Activated naive CD4-positive, alpha-beta T cell treated with anti-CD3 and anti-CD28 coated beads, Interleukin-2, amount 50 U/mL, for 72 hours (primary cell): ENCODE results near the gene DUSP28. TPM values are rescaled to one million over a fixed set of nuclear protein-coding genes. Genes with fewer than 3 reads are reported as not detected.

Experiments
- ATAC-seq, 2 donors: fragments of 150-1000 bp; cut with Tn5 transposase; 2 replicates each; pipeline ENCODE4 v1.10.0; 2021; ENCODE audit warnings: mild to moderate bottlenecking in 2 of 2, moderate library complexity in 2 of 2
- DNase-seq, 2 donors: peaks; one replicate each; pipeline ENCODE4 v3.0.0; 2021 to 2022; ENCODE audit warnings: low spot score in 2 of 2
- H3K27ac Mint-ChIP-seq, 2 donors: one replicate each; pipeline ENCODE4 v1.8.0; 2022; ENCODE audit warnings: mild to moderate bottlenecking in 2 of 2, mixed read lengths in 2 of 2
- H3K36me3 Mint-ChIP-seq, 2 donors: one replicate each; pipeline ENCODE4 v1.8.0; 2022; ENCODE audit warnings: mixed read lengths in 2 of 2
- H3K9me3 Mint-ChIP-seq, 2 donors: one replicate each; pipeline ENCODE4 v1.8.0; 2022; ENCODE audit warnings: mixed read lengths in 2 of 2
- total RNA-seq, 2 donors: library from RNA; stranded (reverse); gene quantifications; one replicate each; pipeline ENCODE4 v1.2.3, GENCODE V29; 2022

The DUSP28 gene
- total RNA-seq, 2 donors from 2014 or later: 3.8 to 5.4 TPM

DNA sequence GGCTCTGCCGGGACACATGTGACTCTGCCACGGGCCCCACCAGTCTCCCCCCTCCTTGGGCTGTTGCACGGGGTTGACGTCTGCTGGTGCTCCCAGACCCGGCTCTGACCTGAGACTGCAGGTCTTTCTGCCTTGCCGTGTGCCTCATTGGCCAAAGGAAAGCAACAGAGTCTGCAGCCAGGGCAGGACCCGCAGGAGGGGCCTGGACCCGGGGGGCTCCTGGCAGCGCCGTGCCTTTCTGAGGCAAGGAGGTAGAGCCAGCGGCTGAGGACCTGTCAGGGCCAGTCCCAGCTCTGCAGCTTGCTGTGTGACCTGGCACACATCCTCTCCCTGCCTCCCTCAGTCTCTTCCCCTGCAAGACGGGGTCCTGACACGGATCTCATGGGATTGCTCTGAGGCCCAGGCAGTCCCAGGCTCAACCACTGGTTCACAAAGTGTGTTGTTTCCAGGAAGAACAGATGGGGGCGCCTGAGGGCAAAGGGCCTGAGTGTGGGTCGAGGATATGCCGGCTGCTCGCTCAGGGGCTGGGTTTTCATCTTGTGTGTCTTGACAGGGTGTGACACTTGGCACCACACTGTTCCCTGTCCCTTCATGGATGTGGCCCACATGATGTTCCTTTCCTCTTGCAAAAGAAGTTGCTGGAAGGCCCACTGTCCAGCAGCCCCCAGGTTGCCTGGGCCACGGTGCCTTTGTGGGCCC is 35.4 kb downstream of the DUSP28 start:
- no peak overlapping the region for H3K27ac Mint-ChIP-seq
- no peaks in the 10 kb centered on the region for H3K36me3 Mint-ChIP-seq
- DNase-seq (peak in 1 of 2 donors; percentile 61), ATAC-seq (peak; percentile 14 to 72)
- no peaks in the 10 kb centered on the region for H3K9me3 Mint-ChIP-seq

DNA sequence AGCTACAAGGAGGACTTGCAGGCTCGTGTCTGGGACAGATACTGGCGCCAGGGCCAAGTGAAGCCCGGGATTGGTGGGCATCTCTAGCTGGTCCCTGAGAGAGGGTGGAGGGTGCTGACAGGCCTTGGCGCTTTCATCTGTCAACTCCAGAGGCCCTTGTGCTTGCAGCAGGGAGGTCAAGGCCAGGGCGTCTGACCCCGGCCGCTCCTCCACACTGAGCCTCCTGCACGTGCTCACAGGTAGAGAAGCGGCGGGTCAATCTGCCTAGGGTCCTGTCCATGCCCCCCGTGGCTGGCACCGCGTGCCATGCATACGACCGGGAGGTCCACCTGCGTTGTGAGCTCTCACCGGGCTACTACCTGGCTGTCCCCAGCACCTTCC is 35.9 kb downstream of the DUSP28 start:
- no peak overlapping the region for H3K27ac Mint-ChIP-seq
- no peaks in the 10 kb centered on the region for H3K36me3 Mint-ChIP-seq
- no peaks in the 10 kb centered on the region for H3K9me3 Mint-ChIP-seq
- DNase-seq (no peak), ATAC-seq (peak in 1 of 2 donors; percentile 7)

DNA sequence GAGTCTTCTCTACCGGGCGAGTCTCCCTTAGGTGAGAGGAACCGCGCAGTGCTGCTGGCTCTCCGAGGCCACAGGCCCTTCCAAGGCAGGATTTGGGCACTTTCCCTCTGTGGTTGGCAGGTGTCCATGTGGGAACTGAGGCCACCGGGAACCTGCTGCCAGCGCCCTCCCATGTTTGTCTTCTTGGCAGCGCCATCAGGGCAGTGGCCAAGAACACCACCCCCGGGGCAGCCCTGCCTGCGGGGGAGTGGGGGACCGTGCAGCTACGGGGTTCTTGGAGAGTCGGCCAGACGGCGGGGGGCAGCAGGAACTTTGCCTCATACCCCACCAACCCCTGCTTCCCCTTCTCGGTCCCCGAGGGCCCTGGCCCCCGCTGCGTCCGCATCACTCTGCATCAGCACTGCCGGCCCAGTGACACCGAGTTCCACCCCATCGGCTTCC is 36.4 kb downstream of the DUSP28 start:
- ATAC-seq (no peak), DNase-seq (no peak)
- Mint-ChIP-seq H3K9me3 (no peaks in the 10 kb centered on the region), H3K36me3 (no peaks in the 10 kb centered on the region), H3K27ac (no peak overlapping the region)

DNA sequence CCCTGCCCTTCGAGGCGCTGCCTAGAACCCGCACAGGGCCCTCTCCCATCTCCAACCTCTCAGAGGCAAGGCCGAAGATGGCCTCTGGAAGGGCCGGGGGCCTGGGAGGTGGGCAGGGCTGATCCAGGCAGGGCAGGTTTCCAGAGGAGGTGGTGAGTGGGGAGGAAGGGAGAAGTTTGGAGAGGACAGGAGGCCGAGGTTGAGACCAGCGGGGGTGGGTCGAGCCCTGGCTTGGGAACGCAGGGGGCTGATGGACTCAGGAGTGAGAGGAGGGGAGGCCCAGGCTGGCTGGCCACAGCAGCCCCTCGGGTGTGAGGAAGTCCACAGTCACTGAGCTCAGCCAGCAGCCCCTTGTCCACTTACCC is 36.9 kb downstream of the DUSP28 start:
- Mint-ChIP-seq H3K9me3 (no peaks in the 10 kb centered on the region), H3K27ac (no peak overlapping the region), H3K36me3 (no peaks in the 10 kb centered on the region)
- DNase-seq: no peak
- no peak for ATAC-seq

DNA sequence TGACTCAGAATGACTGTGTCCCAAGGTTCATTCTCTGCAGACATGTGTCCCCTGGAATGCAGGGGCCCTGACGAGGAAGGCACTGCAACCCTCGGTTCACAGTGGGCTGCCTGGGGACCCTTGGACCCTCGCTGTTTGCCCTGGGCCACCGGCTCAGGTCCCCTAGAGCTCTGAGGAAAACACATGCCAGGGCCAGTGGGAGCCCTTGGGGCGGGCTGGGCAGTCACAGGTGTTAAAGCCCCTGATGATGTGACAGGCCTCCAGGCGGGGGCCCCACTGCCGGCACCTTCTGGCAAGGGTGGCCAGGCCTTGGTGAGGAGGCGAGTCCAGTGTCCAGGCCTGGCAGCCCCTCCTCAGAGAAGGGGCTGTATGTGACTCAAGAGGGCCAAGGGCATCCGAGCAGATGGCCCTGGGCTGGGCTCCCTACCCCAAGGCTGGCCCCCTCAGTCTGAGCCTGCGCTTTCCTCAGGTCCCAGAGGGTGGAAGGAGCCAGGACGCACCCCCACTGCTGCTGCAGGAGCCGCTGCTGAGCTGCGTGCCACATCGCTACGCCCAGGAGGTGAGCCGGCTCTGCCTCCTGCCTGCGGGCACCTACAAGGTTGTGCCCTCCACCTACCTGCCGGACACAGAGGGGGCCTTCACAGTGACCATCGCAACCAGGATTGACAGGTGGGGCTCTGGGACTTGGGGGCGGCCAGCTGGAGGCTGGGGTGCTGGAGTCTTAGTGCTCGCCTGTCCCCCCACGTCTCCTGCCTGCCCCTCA is 37.4 kb downstream of the DUSP28 start:
- Mint-ChIP-seq H3K36me3 (no peaks in the 10 kb centered on the region), H3K9me3 (no peaks in the 10 kb centered on the region), H3K27ac (no peak overlapping the region)
- ATAC-seq (no peak), DNase-seq (no peak)

DNA sequence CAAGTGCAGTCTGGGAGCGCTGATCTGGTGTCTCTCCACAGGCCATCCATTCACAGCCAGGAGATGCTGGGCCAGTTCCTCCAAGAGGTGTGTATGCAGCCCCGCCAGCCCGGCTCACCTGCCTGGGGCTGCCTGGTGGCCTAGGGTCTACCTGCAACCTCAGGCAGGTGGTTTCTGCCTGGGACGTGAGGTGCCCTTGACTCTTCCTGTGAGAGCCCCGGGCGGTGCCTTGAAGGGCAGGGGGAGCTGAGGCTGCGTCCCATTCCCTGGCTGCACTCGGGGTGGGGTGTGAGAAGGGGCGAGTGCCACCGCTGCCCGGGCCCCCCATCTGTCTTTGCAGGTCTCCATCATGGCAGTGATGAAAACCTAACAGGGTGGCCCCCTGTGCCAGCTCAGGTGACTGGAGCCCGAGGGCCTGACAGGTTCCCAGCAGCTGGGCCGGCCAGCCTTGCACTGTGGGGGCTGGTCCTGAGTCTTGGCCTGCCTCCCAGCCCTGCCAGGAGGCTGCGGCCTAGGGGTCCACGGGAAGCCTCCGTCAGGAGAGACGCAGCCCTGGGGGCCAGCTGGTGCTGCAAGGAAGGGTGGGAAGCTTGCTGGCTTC is 38.3 kb downstream of the DUSP28 start:
- H3K9me3 Mint-ChIP-seq: no peaks in the 10 kb centered on the region
- DNase-seq (no peak), ATAC-seq (no peak)
- H3K27ac Mint-ChIP-seq: peak overlapping the region in 1 of 2 donors; percentile 86
- H3K36me3 Mint-ChIP-seq: no peaks in the 10 kb centered on the region

DNA sequence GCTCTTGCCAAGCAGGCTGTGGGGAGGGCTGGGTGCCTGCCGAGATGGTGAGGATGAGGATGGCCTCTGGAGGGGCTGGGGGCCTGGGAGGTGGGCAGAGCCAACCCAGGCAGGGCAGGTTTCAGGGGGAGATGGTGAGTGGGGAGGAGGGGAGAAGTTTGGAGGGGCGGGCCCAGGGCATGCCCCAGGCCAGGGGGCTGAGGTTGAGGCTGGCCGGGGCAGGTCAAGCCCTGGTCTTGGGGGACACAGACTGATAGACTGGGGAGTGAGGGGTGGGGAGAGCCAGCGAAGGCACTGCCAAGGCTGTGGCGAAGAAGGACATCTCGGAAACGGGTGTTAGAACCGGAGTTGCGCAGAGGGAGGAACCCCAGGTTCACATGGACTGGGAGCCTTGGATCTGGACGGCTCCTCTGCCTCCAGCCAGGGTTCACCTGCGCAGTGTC is 39.0 kb downstream of the DUSP28 start:
- Mint-ChIP-seq H3K36me3 (no peaks in the 10 kb centered on the region), H3K27ac (peak overlapping the region; percentile 86 to 89), H3K9me3 (no peaks in the 10 kb centered on the region)
- DNase-seq (no peak), ATAC-seq (no peak)

DNA sequence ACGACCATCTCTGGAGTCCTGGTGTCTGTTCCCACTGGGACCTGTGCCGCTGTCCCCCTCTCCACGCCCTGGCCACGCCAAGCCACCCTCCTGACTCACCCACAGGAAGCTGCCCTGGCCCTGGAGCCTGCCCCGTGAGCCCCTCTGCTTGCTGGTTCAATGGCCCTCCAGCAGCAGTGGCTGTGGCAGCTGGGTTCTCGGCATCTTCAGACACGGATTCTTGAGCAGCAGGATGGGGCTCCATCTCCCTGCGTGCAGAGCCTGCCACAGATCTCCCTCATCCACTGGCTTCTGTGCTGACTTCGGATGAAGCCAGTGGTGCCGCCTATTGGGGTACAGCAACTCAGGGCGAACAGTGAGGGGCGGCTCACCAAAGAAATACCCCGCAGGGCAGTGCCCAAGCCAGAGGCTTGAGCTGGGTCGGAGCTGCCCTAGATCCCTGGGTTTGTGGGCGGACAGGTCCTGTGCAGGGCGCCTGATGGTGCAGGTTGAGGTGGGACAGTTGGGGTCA is 40.3 kb downstream of the DUSP28 start:
- H3K27ac Mint-ChIP-seq: peak overlapping the region in 1 of 2 donors; percentile 86

DNA sequence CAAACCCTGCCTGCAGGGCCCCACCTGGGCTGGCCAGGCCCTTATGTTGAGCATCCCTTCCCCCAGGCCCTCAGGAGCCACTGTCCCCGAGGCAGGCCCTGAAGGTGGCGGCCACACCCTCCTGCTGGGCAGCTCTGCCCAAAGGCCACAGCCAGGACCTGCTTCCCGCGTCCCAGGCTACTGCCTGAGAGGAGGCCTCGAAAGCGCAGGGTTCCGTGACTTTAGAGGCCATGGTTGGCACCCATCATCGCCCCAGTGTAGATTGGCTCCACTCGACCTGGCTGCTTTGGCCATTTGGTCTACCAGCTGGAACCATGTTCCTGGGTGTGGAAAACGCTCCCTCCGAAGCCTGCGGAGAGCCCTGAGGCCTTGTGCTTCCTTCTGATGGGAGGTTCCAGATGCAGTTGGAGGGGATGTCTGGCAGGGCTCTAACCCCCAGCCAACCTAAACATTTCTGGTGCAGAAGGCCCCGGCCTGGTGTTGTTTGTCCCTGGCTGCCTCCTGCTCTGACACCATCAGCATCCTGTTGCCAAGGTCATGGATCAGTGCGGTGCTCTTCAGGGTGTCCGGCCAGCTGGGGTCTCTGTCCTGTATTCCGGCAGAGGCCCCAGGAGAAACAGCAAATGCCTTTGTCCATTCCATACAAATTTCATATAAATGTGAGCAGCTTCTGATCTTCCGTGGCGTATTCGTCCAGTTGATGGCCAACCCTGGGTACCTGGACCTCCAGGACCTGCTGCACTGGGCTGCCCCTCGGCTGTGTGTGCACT is 41.1 kb downstream of the DUSP28 start:
- ATAC-seq: no peak
- Mint-ChIP-seq H3K27ac (peak overlapping the region in 1 of 2 donors; percentile 74), H3K9me3 (no peaks in the 10 kb centered on the region), H3K36me3 (no peaks in the 10 kb centered on the region)
- no peak for DNase-seq

More for the DNA sequence above, 40.3 kb downstream of the DUSP28 start:
- Mint-ChIP-seq H3K9me3 (no peaks in the 10 kb centered on the region), H3K36me3 (no peaks in the 10 kb centered on the region)
- no peak for DNase-seq
- no peak for ATAC-seq

DNA sequence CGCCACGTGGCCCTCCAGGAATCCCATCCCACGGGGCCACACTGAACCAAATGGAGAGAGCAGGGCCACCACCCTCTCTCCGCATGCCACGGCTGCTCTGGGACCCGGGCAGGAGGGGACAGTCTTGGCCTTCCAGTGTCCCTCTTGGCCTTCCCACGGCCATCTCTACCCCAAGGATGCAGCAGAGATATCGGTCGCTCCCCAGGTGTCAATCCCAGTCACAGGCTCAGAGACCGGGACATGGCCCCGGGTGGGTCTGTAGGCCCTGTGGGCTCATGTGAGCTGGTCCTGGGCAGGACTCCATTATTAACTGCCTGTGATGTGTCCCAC is 41.6 kb downstream of the DUSP28 start:
- peak overlapping the region in 1 of 2 donors; percentile 74 for H3K27ac Mint-ChIP-seq

DNA sequence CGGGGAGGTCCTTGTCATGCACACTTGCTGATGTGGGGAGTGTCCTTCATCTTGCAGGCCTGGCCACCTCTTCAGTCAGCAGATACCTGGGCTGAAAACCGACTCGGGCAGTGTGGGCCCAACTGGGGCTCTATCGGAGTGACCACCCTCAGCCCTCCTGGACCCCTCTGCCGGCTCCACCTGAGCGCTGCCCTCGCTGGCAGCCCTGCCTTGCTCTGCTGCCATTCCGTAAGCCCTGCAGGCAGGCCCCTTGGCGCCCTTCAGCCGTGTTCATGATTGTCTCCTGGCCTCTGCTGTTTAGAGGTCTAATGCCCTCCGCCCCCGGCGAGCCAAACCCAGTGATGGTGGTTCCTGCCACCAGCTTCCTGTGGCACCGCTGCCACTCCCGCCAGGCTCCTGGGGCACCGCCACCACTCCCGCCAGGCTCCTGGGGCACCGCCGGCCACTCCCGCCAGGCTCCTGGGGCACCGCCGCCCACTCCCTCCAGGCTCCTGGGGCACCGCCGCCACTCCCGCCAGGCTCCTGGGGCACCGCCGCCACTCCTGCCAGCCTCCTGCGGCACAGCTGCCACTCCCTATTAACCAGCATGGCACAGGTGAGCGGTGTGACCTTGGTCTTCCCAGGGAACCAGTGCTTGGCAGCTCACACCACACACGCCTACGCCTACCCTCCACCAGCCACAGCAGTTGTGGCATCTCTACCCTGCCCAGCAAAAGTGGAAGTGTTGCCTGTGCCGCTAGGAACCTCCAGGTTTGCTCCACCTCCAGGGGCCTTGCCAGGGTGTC is 42.3 kb downstream of the DUSP28 start:
- ATAC-seq (no peak), DNase-seq (no peak)
- H3K9me3 Mint-ChIP-seq: no peaks in the 10 kb centered on the region
- H3K27ac Mint-ChIP-seq: peak overlapping the region in 1 of 2 donors; percentile 74
- H3K36me3 Mint-ChIP-seq: no peaks in the 10 kb centered on the region

More for the DNA sequence above, 41.6 kb downstream of the DUSP28 start:
- Mint-ChIP-seq H3K9me3 (no peaks in the 10 kb centered on the region), H3K36me3 (no peaks in the 10 kb centered on the region)
- ATAC-seq (no peak), DNase-seq (no peak)

DNA sequence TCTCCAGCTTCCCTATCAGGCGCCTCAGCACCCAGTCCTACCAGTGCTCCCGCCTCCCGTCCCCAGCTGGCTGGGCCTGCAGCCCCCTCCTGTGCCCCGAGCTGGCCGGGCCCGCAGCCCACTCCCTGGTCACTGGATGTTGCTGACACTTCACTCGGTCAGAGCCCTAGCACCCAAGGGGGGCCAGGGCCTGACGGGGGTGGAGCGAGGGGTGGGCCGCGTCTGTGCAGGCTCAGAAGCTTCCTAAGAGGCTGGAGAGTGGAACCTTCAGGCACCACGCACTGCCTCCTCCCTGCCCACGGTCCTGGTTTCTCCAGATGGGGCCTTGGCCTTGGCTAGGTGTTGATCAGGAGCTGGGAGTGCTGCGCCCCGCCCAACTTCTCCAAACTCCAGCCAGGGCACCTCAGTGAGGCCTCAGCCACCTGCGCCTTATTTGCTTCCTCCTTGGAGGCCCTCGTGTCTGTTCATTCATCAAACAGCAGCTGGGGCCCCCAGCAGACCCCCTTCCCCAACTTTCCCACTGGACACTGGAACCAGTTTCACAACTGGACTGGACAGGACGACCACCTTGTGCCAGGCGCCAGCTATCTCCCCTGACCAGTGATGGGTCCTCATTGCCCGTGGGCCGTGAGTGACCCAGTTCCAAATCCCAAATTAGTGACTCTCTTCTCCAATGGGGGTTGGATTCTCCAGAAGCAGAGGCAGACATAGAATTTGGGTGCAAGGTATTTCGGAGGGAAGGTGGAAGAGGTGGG is 43.1 kb downstream of the DUSP28 start:
- ATAC-seq (no peak), DNase-seq (no peak)
- H3K9me3 Mint-ChIP-seq: no peaks in the 10 kb centered on the region
- H3K36me3 Mint-ChIP-seq: no peaks in the 10 kb centered on the region
- H3K27ac Mint-ChIP-seq: no peak overlapping the region

DNA sequence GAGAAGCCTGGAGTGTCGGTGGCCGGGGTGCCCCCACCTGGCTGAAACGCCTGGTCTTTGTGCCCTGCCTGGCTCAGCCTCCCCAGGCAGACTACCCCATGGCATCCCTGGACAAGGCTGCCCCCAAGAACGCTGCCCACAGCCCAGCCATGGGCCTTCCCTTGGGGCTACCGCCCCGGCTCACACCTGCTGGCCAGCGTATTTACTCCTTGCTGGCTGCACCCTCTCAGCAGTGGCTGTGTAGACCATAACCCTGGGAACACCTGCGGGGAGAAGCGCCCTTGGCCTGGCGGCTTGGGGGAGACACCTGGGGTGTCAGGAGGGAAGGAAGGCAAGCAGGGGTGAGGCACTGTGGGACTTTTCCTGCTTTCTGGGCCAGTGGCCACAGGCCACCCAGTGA is 43.7 kb downstream of the DUSP28 start:
- no peak overlapping the region for H3K27ac Mint-ChIP-seq
- H3K9me3 Mint-ChIP-seq: no peaks in the 10 kb centered on the region
- ATAC-seq (no peak), DNase-seq (no peak)
- H3K36me3 Mint-ChIP-seq: no peaks in the 10 kb centered on the region

DNA sequence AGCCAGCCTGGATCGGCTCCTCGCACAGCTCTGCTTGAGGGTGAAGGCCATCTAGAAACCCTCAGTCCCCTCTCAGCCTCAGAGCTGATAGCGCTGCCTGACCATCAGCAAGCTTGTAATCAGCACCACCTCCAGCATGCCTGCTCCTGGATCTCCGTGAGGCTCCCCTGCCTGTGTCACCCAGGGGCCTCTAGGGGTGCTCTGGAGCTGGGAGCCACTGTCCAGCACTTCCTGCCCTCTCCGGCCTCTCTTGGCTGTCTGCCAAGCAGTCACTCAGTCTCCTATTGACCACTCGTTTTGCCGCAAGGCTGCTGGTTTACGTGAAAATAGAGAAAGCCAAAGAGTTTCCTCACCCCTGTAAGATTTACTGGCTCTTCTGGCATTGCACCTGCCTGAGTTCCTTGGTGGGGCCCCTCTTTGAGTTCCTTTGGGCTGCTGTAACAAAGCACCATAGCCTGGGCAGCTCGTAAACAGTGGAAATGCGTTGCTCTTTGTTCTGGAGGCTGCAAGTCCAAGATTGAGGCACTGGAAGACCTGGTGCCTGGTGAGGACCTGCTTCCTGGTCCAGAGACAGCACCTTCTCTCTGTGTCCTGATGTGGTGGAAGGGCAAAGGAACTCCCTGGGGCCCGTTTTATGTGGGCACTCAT is 44.3 kb downstream of the DUSP28 start:
- ATAC-seq (peak in 1 of 2 donors; percentile 22), DNase-seq (no peak)
- Mint-ChIP-seq H3K9me3 (no peaks in the 10 kb centered on the region), H3K27ac (no peak overlapping the region), H3K36me3 (no peaks in the 10 kb centered on the region)
